ENCODE measurements around the gene SLC44A3. TPM values are rescaled to one million over a fixed set of nuclear protein-coding genes. Genes with fewer than 3 reads are reported as not detected.

The SLC44A3 gene
- total RNA-seq, 2 experiments from 2014 or later = not detected

GRCh38 chr1:94892604-94893254, 72.6 kb downstream of the SLC44A3 start:
- ChIA-PET CTCF (interaction anchor here (1.2 kb wide), 1 partner anchor 10 kb away, joined by 3 read pairs; no protein-coding TSS in a partner anchor), POLR2A (no interaction called here)
- ATAC-seq (no peak), DNase-seq (no peak)
- intact Hi-C loops (cut with micrococcal nuclease) = no loop called here
- H3K27me3 Mint-ChIP-seq = peaks cover 2% of the 10 kb centered on the region
- no peak for TF ChIP-seq CTCF (IDR thresholded peaks at IDR 0.05)
- no peak overlapping the region for H3K27ac Mint-ChIP-seq
- H3K9me3 Mint-ChIP-seq = no peaks in the 10 kb centered on the region
- H3K36me3 Mint-ChIP-seq (ENCODE audit: low read depth) = peaks cover 3% of the 10 kb centered on the region
- H3K4me1 Mint-ChIP-seq (ENCODE audit: low read depth) = no peaks in the 10 kb centered on the region
- no peak overlapping the region for H3K4me3 Mint-ChIP-seq

GRCh38 chr1:94894630-94895029, 74.5 kb downstream of the SLC44A3 start:
- H3K36me3 Mint-ChIP-seq (ENCODE audit: low read depth) = peaks cover 3% of the 10 kb centered on the region
- no peaks in the 10 kb centered on the region for H3K9me3 Mint-ChIP-seq
- no peak for TF ChIP-seq CTCF (IDR thresholded peaks at IDR 0.05)
- peaks cover 2% of the 10 kb centered on the region for H3K27me3 Mint-ChIP-seq
- DNase-seq (no peak), ATAC-seq (no peak)
- intact Hi-C loops (cut with micrococcal nuclease) = no loop called here
- H3K4me1 Mint-ChIP-seq (ENCODE audit: low read depth) = no peaks in the 10 kb centered on the region
- ChIA-PET CTCF (no interaction called here), POLR2A (no interaction called here)
- H3K4me3 Mint-ChIP-seq = no peak overlapping the region
- no peak overlapping the region for H3K27ac Mint-ChIP-seq

GRCh38 chr1:94895518-94895917, 75.4 kb downstream of the SLC44A3 start:
- peaks cover 3% of the 10 kb centered on the region for H3K36me3 Mint-ChIP-seq (ENCODE audit: low read depth)
- intact Hi-C loops (cut with micrococcal nuclease) = no loop called here
- TF ChIP-seq CTCF (IDR thresholded peaks at IDR 0.05) = no peak
- H3K9me3 Mint-ChIP-seq = no peaks in the 10 kb centered on the region
- H3K27ac Mint-ChIP-seq = no peak overlapping the region
- POLR2A ChIA-PET = interaction anchor here (0.7 kb wide), 1 partner anchor 541 kb away, joined by 3 read pairs; no protein-coding TSS in a partner anchor
- CTCF ChIA-PET = no interaction called here
- no peaks in the 10 kb centered on the region for H3K4me1 Mint-ChIP-seq (ENCODE audit: low read depth)
- no peak overlapping the region for H3K4me3 Mint-ChIP-seq
- ATAC-seq = no peak
- H3K27me3 Mint-ChIP-seq = no peaks in the 10 kb centered on the region
- DNase-seq = no peak

- Mint-ChIP-seq H3K4me1 (ENCODE audit: low read depth) (no peaks in the 10 kb centered on the region), H3K36me3 (ENCODE audit: low read depth) (peaks cover 3% of the 10 kb centered on the region), H3K27me3 (no peaks in the 10 kb centered on the region), H3K27ac (no peak overlapping the region), H3K9me3 (no peaks in the 10 kb centered on the region), H3K4me3 (no peak overlapping the region)
- ChIA-PET CTCF (no interaction called here), POLR2A (interaction anchor here (0.6 kb wide), 1 partner anchor 155 kb away, joined by 3 read pairs; no protein-coding TSS in a partner anchor)
- no peak for TF ChIP-seq CTCF (IDR thresholded peaks at IDR 0.05)
- intact Hi-C loops (cut with micrococcal nuclease) = no loop called here
- ATAC-seq (no peak), DNase-seq (no peak)
Observed at GRCh38 chr1:94898491-94899385, 78.6 kb downstream of the SLC44A3 start.

GRCh38 chr1:94899756-94900155, 79.6 kb downstream of the SLC44A3 start:
- H3K4me3 Mint-ChIP-seq = no peak overlapping the region
- CTCF ChIA-PET = interaction anchor here (1.2 kb wide), 1 partner anchor 45 kb away, joined by 3 read pairs; no protein-coding TSS in a partner anchor

More at GRCh38 chr1:94899756-94900155, 79.6 kb downstream of the SLC44A3 start:
- TF ChIP-seq CTCF (IDR thresholded peaks at IDR 0.05) = no peak
- no peak for DNase-seq
- no peak for ATAC-seq
- H3K36me3 Mint-ChIP-seq (ENCODE audit: low read depth) = peaks cover 3% of the 10 kb centered on the region
- intact Hi-C loops (cut with micrococcal nuclease) = no loop called here
- H3K4me1 Mint-ChIP-seq (ENCODE audit: low read depth) = no peaks in the 10 kb centered on the region
- POLR2A ChIA-PET = interaction anchor here (0.6 kb wide), 1 partner anchor 153 kb away, joined by 3 read pairs; no protein-coding TSS in a partner anchor
- H3K27me3 Mint-ChIP-seq = no peaks in the 10 kb centered on the region
- H3K9me3 Mint-ChIP-seq = no peaks in the 10 kb centered on the region
- no peak overlapping the region for H3K27ac Mint-ChIP-seq

All from activated CD8-positive, alpha-beta T cell treated with anti-CD3 and anti-CD28 coated beads for 36 hours (primary cell).